Stimulated activated CD4-positive, alpha-beta T cell treated with anti-CD3 and anti-CD28 coated beads, Interleukin-4, amount 100 ng/mL, for 1 hour (primary cell): ENCODE measurements around the gene OR1A2.
"Not testable (repeated sequence)": the region's sequence is repeated elsewhere in the genome, so short reads cannot be mapped to it uniquely, and the experiment has no call there.

Experiments used
- DNase-seq: peaks from one replicate; pipeline ENCODE4 v3.0.0-alpha.2; 2020

OR1A2 gene

DNA sequence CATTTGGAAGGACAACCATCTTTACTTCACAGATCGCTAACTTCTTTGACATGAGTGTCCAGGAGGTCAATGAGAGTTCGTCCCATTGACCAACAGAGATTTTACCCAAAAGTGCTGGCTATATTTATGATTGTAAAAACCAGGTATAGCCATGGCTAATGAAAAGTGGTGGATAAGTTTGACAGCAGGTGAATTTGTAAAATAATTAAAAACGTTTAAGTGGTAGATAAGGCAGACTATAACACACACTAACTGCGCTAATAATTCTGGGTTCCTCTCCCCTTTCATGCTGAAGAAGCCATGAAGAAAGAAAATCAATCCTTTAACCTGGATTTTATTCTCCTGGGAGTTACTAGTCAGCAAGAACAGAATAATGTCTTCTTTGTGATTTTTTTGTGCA, at the start of gene OR1A2:
TSS of gene OR1A2 (plus strand) at position 301 of the 400 bp plus-strand sequence. CDS start at position 301, 0 bp downstream.
- no peak for DNase-seq

GRCh38 chr17:3157218-3157617, 40.1 kb upstream of the OR1A2 start:
- DNase-seq: no peak

DNA sequence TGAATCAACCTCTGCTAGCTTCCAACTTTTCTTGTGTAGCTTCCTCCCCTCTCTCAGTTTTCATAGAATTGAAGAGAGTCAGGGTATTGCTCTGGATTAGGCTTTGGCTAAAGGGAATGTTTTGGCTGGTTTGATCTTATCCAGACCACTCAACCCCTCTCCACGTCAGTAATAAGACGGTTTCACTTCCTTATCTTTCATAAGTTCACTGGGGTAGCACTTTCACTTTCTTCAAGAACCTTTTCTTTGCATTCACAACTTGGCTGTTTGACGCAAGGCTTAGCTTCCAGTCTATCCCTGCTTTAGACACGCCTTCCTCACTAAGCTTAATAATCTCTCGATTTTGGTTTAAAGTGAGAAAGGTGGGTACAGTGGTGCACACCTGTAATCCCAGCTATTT, 29.7 kb upstream of the OR1A2 start:
- DNase-seq: no peak

DNA sequence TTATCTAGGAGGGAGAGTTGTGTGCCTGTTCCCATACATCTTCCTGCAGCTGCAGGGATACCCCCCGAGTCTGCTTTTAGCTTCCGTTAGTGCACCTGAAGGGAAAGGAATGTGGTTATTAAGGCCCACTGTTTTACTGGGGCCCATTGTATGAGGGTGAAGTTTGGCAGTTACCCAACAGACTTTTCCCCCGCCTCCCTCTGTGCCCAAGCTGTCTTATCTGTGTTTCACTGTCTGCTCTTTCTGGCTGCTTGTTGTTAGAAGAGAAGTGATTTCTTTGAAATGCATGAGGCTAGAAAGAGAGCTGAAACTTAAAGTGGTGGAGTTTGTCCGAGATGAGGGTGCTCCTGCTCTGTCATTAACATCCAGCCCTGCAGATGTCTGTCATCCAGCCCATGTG, 7.4 kb upstream of the OR1A2 start:
- no peak for DNase-seq

DNA sequence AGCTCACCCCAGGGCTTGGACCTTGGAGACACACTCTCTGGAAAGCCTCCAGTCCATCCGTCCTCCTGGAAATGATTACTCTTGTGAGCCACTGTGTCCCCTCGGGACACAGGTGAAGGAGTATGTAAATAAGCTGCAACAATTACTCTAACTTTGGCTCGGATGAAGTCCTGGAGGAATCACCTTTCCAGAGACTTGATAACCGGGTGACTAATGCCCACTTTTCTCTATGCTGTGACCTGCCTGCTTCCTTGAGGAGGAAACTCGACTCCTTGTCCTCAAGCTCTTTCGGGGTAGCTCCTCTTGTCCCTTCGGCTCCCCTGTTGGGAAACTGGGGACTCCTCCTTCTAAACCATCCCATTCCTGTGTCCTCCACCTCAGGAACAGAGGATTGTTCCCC, 10.0 kb downstream of the OR1A2 start, which contains the start of gene OR1A1:
TSS of gene OR1A1 (plus strand) at position 301 of the 400 bp plus-strand sequence. CDS start 7,954 bp downstream, outside the sequence.
- DNase-seq: no peak

DNA sequence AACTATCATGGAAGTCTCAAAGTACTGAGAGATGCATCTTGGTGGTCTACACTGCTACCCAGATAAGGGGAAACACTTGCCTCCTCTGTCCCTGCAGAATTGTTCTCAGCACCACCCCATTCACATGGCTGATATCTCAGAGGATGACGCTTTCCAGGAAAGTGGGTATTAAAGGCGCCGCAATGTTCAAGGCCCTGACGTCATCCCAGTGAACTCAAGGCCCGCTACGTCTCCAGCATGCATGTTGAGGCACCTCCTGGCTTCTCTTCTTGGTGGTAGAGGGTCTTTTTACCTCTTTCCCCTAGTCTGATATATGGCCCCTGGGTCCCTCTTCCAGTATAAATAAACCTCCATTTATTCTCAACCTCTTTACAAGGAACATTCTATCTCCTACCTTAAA, 11.2 kb downstream of the OR1A2 start:
- DNase-seq: no peak

- DNase-seq: no peak
Observed at GRCh38 chr17:3213001-3213400, 15.7 kb downstream of the OR1A2 start.

- DNase-seq: no peak
Observed at GRCh38 chr17:3213587-3213986, 16.3 kb downstream of the OR1A2 start.

GRCh38 chr17:3219978-3220377, 22.7 kb downstream of the OR1A2 start:
- not testable (repeated sequence) for DNase-seq

- no peak for DNase-seq
Observed at GRCh38 chr17:3221850-3222249, 24.5 kb downstream of the OR1A2 start.

GRCh38 chr17:3222505-3222904, 25.2 kb downstream of the OR1A2 start:
- DNase-seq: no peak

GRCh38 chr17:3224721-3225352, 27.5 kb downstream of the OR1A2 start:
- not testable (repeated sequence) for DNase-seq

- DNase-seq: not testable (repeated sequence)
Observed at GRCh38 chr17:3232300-3232699, 35.0 kb downstream of the OR1A2 start.

DNA sequence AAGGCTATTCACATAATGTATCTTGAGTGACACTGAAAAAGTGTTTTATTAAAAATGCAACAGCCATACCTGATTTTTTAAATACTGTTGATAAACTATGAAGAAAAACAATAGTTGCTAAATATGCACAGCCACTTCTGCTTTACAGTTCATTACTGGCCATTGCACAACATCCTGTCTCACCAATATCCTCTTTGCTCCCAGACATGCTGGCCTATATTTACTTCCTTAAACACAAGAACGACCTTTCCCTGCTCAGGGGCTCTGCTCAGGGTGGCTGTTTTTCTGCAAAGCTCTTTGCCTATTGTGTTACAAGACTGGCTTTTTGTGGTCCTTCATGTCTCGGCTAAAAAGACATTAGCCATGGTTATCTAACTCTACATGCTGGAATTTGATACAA, 41.4 kb downstream of the OR1A2 start:
- not testable (repeated sequence) for DNase-seq

DNA sequence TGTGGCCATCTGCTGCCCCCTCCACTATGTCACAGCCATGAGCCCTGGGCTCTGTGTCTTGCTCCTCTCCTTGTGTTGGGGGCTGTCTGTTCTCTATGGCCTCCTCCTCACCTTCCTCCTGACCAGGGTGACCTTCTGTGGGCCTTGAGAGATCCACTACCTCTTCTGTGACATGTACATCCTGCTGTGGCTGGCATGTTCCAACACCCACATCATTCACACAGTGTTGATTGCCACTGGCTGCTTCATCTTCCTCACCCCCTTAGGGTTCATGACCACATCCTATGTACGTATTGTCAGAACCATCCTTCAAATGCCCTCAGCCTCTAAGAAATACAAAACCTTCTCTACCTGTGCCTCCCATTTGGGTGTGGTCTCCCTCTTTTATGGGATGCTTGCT, 43.7 kb downstream of the OR1A2 start:
- DNase-seq: not testable (repeated sequence)

- DNase-seq: not testable (repeated sequence)
Observed at GRCh38 chr17:3244841-3245240, 47.5 kb downstream of the OR1A2 start.
